Panc1 (cell line): ENCODE data around the gene ZFYVE28. TPM values are rescaled to one million over a fixed set of nuclear protein-coding genes. Genes with fewer than 3 reads are reported as not detected.

Source experiments
- ATAC-seq: fragments of 200-7000 bp; cut with Tn5 transposase; 2 replicates; pipeline ENCODE4 v1.9.1; 2020; ENCODE audit warnings: mild to moderate bottlenecking, moderate library complexity
- BruUV-seq: library from RNA; stranded (reverse); fragments of 400-500 nt; replicated peaks from 2 replicates; lab custom pipeline; 2021; lab: Mats Ljungman, UMichigan
- CTCF ChIA-PET: fragments of 300-600 bp; sonication (Branson Sonifier 250); formaldehyde crosslinking; loops from one replicate; lab custom pipeline; 2022; ENCODE audit warnings: antibody characterized with exemption; lab: Charles Lee
- POLR2A ChIA-PET: fragments of 300-600 bp; sonication (Branson Sonifier 250); formaldehyde crosslinking; loops from one replicate; lab custom pipeline; 2022; ENCODE audit warnings: antibody characterized with exemption; lab: Charles Lee
- DNase-seq: peaks from one replicate; pipeline ENCODE4 v3.0.0-alpha.2; 2010; ENCODE audit warnings: low read depth, low spot score
- H3K27ac ChIP-seq: 2 replicates; pipeline ENCODE4 v1.5.1; 2011; ENCODE audit warnings: mild to moderate bottlenecking, low read length, inconsistent platforms
- H3K27me3 ChIP-seq: fragments of 200-500 bp; sonication (Bioruptor generic); 2 replicates; pipeline ENCODE4 v1.6.0; 2014; ENCODE audit warnings: low read length, inconsistent platforms; ENCODE audit not compliant: control insufficient read depth, insufficient read depth
- H3K36me3 ChIP-seq: fragments of 200-500 bp; sonication (Bioruptor generic); 2 replicates; pipeline ENCODE4 v1.5.1; 2014; ENCODE audit warnings: inconsistent platforms, mild to moderate bottlenecking, low read length, moderate library complexity; ENCODE audit not compliant: control insufficient read depth, insufficient read depth
- H3K4me1 ChIP-seq: 2 replicates; pipeline ENCODE4 v1.5.1; 2011; ENCODE audit warnings: inconsistent platforms, mild to moderate bottlenecking, low read length, moderate library complexity; ENCODE audit not compliant: control insufficient read depth, insufficient read depth
- H3K4me3 ChIP-seq, 2 experiments: 2 replicates each; pipeline ENCODE4 v1.5.1; 2011 to 2012; ENCODE audit warnings: low read depth in 2 of 2, low read length in 2 of 2, mild to moderate bottlenecking in 2 of 2, inconsistent platforms in 1 of 2, moderate library complexity in 1 of 2
- H3K9me3 ChIP-seq: fragments of 200-500 bp; sonication (Bioruptor generic); 2 replicates; pipeline ENCODE4 v1.5.1; 2014; ENCODE audit warnings: low read depth, mild to moderate bottlenecking, inconsistent platforms, low read length, moderate library complexity; ENCODE audit not compliant: control insufficient read depth, insufficient read depth
- POLR2AphosphoS5 ChIP-seq: IDR thresholded peaks from 2 replicates; pipeline ENCODE4 v1.6.1; 2012; ENCODE audit warnings: mild to moderate bottlenecking, low read depth, low read length, moderate library complexity
- SIN3A ChIP-seq: IDR thresholded peaks from 2 replicates; pipeline ENCODE4 v1.6.1; 2012; ENCODE audit warnings: low read depth, mild to moderate bottlenecking, low read length, moderate library complexity, borderline replicate concordance; ENCODE audit not compliant: insufficient read depth
- TCF7L2 ChIP-seq: IDR thresholded peaks from 2 replicates; pipeline ENCODE4 v1.6.1; 2011; ENCODE audit warnings: mild to moderate bottlenecking, low read depth, low read length, inconsistent platforms
- in situ Hi-C: cut with HindIII; loops from 2 replicates; pipeline ENCODE4 v1.10.0; 2016; ENCODE audit warnings: low sequenced_read_pairs, low pct_unique_long_range_greater_than_20kb
- intact Hi-C: fragments of 100-400 bp; cut with micrococcal nuclease; formaldehyde crosslinking; loops from one replicate; pipeline ENCODE4 v1.10.0; 2022; ENCODE audit not compliant: unreplicated experiment
- total RNA-seq: library from RNA; stranded (reverse); gene quantifications from one replicate; pipeline ENCODE4 v1.2.1, GENCODE V29; 2021; ENCODE audit not compliant: unreplicated experiment
- TF ChIP-seq, protein P1 (sequence below): fragments of 450-650 bp; IDR thresholded peaks from 2 replicates; pipeline ENCODE4 v1.5.1; 2017; ENCODE audit warnings: mild to moderate bottlenecking
- TF ChIP-seq, protein P2 (sequence below), 2 experiments: IDR thresholded peaks; 2 replicates each; pipeline ENCODE4 v1.6.1; 2011 to 2012; ENCODE audit warnings: low read depth in 2 of 2, control low read depth in 1 of 2, low read length in 1 of 2, mild to moderate bottlenecking in 1 of 2, moderate library complexity in 1 of 2; ENCODE audit not compliant: insufficient read depth in 1 of 2

ZFYVE28 gene
- total RNA-seq, 1 experiment from 2014 or later = 11.9 TPM

DNA sequence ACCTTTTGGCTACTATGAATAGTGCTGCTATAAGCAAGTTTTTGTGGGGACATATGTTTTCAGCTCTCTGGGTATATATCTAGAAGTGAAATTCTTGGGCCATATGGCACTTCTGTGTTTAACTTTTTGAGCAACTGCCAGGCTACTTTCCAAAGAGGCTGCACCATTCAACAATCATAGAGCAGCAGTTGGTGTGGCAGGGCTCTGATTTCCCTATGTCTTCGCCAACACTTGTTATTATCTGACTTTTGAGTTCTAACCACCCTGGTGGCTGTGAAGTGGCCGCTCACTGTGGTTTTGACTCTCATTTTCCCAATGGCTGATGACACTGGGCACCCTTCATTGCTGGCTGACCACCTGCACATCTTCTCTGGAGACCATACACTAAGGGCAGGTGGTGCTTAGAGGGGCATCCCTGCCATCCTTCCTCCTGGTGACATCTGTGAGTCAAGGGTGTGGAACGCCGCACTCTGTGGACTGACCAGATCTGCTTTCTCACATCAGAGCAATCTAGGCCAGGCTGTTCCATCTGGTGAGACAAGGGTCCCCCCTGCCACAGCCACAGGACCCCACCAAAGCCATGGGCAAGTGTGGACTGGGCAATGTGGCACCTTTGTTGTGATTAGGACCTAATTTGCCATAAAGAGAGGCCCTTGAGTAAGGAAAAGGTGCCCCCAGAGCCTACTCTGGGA is 49.6 kb downstream of the ZFYVE28 start:
- Histone ChIP-seq H3K4me3 (no peak overlapping the region), H3K36me3 (no peaks in the 10 kb centered on the region), H3K4me1 (no peaks in the 10 kb centered on the region), H3K27ac (no peak overlapping the region), H3K9me3 (no peaks in the 10 kb centered on the region), H3K27me3 (no peaks in the 10 kb centered on the region)
- ATAC-seq = no peak
- in situ Hi-C loops (no loop called here), intact Hi-C loops (no loop called here)
- no TSS peak for BruUV-seq
- no peak for TF ChIP-seq TCF7L2
- TF ChIP-seq, protein P1, sequence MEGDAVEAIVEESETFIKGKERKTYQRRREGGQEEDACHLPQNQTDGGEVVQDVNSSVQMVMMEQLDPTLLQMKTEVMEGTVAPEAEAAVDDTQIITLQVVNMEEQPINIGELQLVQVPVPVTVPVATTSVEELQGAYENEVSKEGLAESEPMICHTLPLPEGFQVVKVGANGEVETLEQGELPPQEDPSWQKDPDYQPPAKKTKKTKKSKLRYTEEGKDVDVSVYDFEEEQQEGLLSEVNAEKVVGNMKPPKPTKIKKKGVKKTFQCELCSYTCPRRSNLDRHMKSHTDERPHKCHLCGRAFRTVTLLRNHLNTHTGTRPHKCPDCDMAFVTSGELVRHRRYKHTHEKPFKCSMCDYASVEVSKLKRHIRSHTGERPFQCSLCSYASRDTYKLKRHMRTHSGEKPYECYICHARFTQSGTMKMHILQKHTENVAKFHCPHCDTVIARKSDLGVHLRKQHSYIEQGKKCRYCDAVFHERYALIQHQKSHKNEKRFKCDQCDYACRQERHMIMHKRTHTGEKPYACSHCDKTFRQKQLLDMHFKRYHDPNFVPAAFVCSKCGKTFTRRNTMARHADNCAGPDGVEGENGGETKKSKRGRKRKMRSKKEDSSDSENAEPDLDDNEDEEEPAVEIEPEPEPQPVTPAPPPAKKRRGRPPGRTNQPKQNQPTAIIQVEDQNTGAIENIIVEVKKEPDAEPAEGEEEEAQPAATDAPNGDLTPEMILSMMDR = no peak
- no peak for TF ChIP-seq SIN3A
- TF ChIP-seq POLR2AphosphoS5 = no peak
- TF ChIP-seq, protein P2, sequence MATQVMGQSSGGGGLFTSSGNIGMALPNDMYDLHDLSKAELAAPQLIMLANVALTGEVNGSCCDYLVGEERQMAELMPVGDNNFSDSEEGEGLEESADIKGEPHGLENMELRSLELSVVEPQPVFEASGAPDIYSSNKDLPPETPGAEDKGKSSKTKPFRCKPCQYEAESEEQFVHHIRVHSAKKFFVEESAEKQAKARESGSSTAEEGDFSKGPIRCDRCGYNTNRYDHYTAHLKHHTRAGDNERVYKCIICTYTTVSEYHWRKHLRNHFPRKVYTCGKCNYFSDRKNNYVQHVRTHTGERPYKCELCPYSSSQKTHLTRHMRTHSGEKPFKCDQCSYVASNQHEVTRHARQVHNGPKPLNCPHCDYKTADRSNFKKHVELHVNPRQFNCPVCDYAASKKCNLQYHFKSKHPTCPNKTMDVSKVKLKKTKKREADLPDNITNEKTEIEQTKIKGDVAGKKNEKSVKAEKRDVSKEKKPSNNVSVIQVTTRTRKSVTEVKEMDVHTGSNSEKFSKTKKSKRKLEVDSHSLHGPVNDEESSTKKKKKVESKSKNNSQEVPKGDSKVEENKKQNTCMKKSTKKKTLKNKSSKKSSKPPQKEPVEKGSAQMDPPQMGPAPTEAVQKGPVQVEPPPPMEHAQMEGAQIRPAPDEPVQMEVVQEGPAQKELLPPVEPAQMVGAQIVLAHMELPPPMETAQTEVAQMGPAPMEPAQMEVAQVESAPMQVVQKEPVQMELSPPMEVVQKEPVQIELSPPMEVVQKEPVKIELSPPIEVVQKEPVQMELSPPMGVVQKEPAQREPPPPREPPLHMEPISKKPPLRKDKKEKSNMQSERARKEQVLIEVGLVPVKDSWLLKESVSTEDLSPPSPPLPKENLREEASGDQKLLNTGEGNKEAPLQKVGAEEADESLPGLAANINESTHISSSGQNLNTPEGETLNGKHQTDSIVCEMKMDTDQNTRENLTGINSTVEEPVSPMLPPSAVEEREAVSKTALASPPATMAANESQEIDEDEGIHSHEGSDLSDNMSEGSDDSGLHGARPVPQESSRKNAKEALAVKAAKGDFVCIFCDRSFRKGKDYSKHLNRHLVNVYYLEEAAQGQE (IDR thresholded peaks at IDR 0.05; ENCODE audit: insufficient read depth in 1 of 2, low read depth in 2 of 2, low read length in 1 of 2) = no peak
- CTCF ChIA-PET = no interaction called here
- POLR2A ChIA-PET = interaction anchor here (0.7 kb wide), 1 partner anchor 77 kb away, joined by 8 read pairs; no protein-coding TSS in a partner anchor
- no peak for DNase-seq

DNA sequence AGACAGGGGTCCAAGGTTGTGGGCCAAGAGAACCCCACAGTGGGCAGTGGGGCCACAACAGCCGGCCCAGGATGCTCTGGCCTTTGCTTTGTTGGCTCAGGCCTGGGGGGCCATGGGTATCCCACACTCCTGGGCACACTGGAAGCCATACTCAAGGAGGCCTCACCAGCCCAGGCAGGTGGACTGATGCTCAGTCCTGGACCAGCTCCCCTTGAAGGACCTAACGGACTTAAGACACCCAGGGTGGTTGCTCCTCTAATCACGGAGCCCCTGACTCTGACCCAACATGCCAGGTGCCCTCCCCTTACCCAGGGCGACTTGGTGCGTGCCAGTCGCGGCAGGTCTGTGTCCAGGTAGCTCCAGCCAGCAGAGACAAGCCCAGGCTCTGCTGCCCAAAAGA is 50.8 kb downstream of the ZFYVE28 start:
- H3K36me3 ChIP-seq = no peaks in the 10 kb centered on the region
- no peaks in the 10 kb centered on the region for H3K27me3 ChIP-seq
- POLR2A ChIA-PET = no interaction called here
- CTCF ChIA-PET = no interaction called here
- no peak overlapping the region for H3K4me3 ChIP-seq
- H3K9me3 ChIP-seq = no peaks in the 10 kb centered on the region
- in situ Hi-C loops (no loop called here), intact Hi-C loops (no loop called here)
- H3K4me1 ChIP-seq = no peaks in the 10 kb centered on the region
- no TSS peak for BruUV-seq
- TF ChIP-seq POLR2AphosphoS5 (no peak), TCF7L2 (no peak), SIN3A (no peak)
- TF ChIP-seq, protein P2 (IDR thresholded peaks at IDR 0.05; ENCODE audit: insufficient read depth in 1 of 2, low read depth in 2 of 2, low read length in 1 of 2) = no peak
- TF ChIP-seq, protein P1 = no peak
- DNase-seq (no peak), ATAC-seq (no peak)
- H3K27ac ChIP-seq = no peak overlapping the region
